ENCODE data around the gene EDNRB.
"Not testable (repeated sequence)": the region's sequence is repeated elsewhere in the genome, so short reads cannot be mapped to it uniquely, and the experiment has no call there.

EDNRB gene

GRCh38 chr13:77918391-77919245, at the start of gene EDNRB:
TSS of gene EDNRB (minus strand) at chr13:77918831. CDS start at chr13:77918573, 258 bp downstream.
- no peak for DNase-seq

GRCh38 chr13:77966671-77967070, 48.0 kb upstream of the EDNRB start:
- DNase-seq: no peak

- DNase-seq: no peak
Measured at GRCh38 chr13:77952737-77953136, 34.1 kb upstream of the EDNRB start.

GRCh38 chr13:77952276-77952675, 33.6 kb upstream of the EDNRB start:
- DNase-seq: no peak

GRCh38 chr13:77946522-77946921, 27.9 kb upstream of the EDNRB start:
- DNase-seq: no peak

- not testable (repeated sequence) for DNase-seq
Measured at GRCh38 chr13:77935063-77935462, 16.4 kb upstream of the EDNRB start.

- no peak for DNase-seq
Measured at GRCh38 chr13:77930430-77930829, 11.8 kb upstream of the EDNRB start.

- peak in 1 of 2 experiments; percentile 61 for DNase-seq
Measured at GRCh38 chr13:77928909-77929308, 10.3 kb upstream of the EDNRB start.

- DNase-seq: no peak
Measured at GRCh38 chr13:77925616-77926015, 7.0 kb upstream of the EDNRB start.

- DNase-seq: no peak
Measured at GRCh38 chr13:77919921-77920294, 1.3 kb upstream of the EDNRB start.

- no peak for DNase-seq
Measured at GRCh38 chr13:77919246-77919920, 752 bp upstream of the EDNRB start.

- DNase-seq: no peak
Measured at GRCh38 chr13:77916488-77916887, 2.1 kb downstream of the EDNRB start.

- DNase-seq: no peak
Measured at GRCh38 chr13:77915686-77916085, 2.9 kb downstream of the EDNRB start.

- no peak for DNase-seq
Measured at GRCh38 chr13:77913003-77913402, 5.6 kb downstream of the EDNRB start.

GRCh38 chr13:77911751-77912150, 6.9 kb downstream of the EDNRB start:
- DNase-seq: no peak

- DNase-seq: no peak
Measured at GRCh38 chr13:77909827-77910226, 8.8 kb downstream of the EDNRB start.

- no peak for DNase-seq
Measured at GRCh38 chr13:77908531-77908930, 10.1 kb downstream of the EDNRB start.

GRCh38 chr13:77907666-77908341, 10.8 kb downstream of the EDNRB start:
- DNase-seq: no peak

GRCh38 chr13:77904031-77904430, 14.6 kb downstream of the EDNRB start:
- no peak for DNase-seq

GRCh38 chr13:77903435-77903834, 15.2 kb downstream of the EDNRB start:
- no peak for DNase-seq

- no peak for DNase-seq
Measured at GRCh38 chr13:77902319-77902963, 16.2 kb downstream of the EDNRB start.

- DNase-seq: no peak
Measured at GRCh38 chr13:77898097-77898496, 20.5 kb downstream of the EDNRB start.

GRCh38 chr13:77896977-77897376, 21.7 kb downstream of the EDNRB start:
- no peak for DNase-seq

Data from SW 1271 (cell line).